Retina (tissue), 1 donor: ENCODE data around the gene GRHL3.

ENCODE experiments used
- DNase-seq: peaks from one replicate; pipeline ENCODE4 v3.0.0-alpha.2; 2016

GRHL3 gene

DNA sequence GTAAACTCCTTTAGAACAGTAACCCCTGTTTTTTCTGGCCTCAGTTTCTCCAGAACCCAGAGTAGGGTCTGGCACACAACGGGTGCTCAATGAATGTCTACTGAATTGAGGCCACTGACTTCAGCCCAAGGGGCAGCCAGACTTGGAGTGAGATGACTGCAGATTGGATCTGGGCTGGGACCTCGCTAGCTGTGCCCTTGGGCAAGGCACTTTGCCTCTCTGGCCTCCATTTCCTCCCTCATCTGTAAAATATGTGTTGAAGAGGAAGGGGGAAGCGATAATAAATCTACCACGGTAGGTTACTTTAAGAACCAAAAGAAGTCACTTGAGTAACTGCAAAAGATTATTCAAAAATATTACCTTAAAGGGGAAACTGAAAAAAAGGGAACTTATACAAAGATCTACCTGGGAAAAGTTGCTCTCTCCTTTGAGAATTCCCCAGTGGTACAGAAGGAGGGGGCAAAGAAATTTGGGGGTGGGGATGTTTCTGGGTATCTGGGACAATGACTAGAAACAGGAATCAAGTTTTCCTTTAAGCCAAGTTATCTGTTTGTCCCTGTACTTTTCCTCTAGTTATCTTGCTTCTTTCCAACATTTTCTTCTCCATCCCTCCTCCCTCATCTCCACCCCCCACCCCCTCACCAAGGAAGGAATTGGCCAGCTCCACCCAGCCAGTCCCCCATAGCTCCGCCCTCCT lies 394 bp upstream of the GRHL3 start:
- DNase-seq: no peak

DNA sequence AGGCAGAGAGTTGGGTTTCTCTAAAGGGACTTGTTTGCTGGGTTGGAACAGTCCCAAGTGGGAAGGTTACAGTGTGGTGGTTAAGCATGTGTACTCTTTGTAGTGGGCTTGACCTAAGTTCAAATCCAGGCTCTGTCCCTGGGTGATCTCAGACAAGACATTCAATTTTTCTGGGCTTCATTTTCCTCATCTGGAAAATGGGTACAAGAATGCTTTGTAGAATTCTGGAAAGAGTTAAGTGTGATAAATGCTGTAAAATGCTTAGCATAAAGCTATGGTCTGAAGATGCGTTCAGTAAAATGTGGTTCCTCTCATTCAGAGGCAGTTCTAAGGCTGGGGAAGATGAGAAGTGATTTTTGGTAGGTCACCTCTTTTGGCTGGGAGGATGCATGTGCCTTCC lies 805 bp downstream of the GRHL3 start:
- DNase-seq: no peak

DNA sequence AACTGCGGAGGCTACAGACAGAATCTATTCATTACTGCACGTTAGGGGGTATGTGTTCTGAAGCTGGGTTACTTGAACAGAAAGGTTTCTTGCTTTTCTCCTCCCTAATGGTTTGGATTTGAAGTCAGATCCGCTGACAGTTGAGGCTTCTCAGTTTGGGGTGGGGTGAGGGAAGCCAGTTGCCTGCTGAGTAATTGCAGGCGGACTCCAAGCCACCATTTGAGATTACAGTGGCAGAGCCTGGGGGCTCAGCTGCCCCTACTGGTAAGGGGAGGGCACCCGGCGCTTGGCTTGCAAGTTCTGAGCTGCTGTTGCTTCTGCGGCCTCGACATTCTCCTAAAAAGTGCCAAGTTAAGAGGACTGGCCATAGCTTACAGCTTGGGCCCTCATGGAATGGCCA lies 2.0 kb downstream of the GRHL3 start:
- DNase-seq: no peak

DNA sequence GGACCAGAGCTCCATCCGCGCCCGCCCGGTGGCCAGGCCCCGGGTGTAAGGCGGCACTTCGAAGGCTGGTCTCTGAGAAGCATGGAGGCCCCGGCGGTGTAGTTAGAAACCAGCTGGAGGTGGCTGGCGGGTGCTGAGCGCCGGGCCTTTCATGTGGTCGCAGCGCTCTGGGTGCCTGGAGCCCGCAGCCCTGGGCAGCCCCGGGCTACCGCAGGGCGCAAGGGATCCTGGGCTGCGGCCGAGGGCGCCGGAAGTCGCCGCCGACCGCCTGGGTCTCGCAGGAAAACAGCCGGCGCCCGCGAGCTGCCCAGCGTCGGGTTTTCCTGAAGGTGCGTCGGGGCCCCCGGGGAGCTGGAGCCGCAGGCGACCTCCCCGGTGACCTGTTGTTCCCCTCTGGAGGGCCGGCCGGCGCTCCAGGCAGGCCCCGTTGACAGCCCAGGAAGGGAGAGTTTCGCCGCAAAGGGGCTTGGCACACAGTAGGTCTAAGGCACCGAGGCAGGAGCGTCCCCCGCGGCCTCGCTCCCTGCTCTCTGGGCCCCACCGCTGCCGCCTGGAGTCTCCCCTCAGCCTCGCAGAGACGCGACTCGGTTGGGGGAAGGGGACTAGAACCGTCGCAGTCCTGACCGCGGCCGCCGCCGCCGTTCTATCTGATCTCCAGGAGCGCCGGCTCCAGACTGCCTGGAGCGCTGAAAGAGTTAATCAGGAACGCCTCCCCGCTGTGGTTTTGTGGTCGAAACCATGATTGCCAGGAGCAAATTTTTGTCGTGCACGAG lies 2.7 kb downstream of the GRHL3 start:
- DNase-seq: peak; percentile 84

DNA sequence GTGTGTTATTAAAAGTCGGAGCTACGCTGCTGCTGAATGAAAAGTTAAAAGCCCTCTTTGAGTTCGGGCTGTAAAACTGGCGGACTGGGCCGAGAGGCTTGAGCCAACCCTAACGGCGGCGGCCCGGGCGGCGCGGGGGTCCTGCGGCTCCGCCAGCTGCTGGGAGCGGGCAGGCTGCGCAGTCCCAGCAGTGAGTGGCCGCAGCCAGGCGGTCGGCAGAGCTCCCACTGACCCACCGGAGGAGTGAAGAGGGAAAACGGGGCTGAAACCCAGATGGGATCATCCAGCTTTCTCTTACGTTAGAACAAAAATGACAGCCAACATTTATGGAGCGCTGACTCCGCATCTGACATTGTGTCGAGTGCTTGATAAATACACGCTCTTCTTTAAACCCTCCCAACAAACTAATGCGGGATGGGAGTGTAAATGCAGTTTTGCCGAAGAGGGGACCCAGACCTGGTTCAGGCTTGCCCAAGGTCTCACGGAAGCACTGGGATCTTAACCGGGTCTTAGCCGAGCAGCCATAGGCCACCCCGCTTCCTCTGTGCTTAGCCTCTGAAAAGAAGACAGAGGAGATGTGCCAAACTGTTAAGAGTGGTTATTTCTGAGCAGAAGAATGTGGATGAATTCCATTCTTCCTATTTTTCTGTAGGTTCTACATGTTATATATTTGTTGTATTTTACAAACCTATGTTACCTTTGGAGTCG lies 3.5 kb downstream of the GRHL3 start:
- DNase-seq: peak; percentile 86

DNA sequence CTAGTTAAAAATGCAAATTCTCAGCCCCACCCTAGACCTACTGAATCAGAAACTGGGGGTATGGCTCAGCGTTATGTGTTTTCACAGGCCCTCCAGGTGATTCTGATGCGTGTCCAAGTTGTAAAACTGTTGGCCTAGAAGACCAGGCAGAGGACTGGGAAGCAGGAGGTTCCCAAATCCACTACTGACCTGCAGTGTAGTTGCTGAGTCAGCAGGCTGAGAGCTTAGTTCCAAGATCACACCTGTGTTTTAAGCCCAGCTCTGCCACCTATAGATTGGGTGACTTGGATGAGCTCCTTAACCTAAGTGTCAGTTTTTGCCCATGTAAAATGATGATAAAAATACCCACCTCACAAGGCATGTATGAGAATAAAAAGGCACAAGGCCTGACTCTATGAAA lies 4.1 kb downstream of the GRHL3 start:
- no peak for DNase-seq

DNA sequence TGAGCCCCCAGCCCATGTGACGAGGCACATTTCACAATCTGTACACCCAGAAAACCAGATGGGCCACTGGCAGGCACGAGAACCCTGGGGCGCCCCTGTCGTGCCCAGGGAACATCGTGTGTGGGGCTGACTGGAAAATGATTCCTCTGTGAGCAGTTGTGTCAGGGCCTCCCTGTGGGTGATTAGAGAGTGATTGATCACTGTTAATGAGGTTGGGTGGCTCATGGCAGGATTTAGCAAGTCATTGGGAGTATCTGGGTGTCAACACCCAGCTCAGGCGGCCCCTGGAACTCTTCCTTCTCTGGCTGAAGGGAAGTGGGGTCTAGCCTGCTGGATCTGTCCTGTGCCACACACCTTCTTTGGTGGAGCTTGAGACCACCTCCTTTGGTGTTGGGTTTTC lies 5.7 kb downstream of the GRHL3 start:
- DNase-seq: no peak

DNA sequence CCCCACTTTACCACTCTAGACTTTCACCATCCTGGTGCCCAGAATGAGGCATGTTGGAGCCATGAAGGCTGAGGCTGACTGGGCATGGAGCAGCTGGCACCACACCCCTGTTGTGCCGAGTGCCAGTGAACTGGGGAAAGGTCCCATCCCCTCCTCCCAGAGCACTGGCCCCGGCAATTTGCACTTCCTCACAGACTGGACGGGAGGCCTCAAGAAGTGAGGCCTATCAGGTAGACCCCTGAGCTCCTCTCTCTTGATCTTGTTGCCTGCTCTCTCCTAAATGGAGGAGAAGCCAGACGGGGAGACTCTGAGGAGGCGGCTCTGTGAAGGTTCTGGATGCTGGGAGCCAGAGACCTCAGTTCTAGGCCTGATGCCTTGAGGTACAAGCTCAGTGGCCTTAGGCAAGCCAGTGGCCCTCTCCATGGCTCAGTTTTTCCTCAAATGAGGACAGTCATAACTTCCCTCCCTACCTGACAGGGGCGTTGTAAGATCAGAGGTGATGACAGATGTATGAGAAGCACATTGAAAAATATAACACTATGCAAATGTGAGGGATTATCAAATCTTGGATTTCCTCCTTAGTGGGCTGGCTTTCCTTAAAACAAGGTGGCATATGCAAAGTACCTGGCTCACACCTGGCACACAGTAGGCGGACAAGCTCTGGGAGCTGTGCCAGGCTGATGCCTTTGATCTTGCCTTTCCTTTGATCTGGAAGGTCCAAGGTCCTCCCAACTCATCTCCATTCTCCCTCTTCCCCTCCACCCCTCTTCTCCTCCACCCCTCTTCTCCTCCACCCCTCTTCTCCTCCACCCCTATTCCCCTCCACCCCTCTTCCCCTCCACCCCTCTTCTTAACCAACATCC lies 6.7 kb downstream of the GRHL3 start:
- no peak for DNase-seq

DNA sequence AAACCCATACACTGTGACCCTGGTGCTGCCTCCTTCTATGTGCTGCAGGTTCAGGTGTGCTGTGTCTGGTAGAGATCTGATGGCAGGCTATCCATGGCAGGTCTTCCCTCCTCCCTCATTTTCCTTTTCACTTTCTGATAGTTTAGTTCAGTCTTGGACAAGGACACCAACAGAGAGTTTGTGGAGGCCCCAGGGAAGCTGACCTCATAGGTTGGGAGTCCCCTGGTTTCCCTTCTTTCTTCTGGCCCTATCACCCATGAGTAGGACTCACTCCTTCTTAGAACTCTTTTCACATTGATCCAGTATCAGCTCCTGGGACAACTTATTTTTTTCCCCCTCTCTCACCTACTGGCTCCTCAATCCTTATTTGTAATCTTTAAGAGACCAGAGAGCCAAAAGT lies 8.3 kb downstream of the GRHL3 start:
- DNase-seq: no peak

DNA sequence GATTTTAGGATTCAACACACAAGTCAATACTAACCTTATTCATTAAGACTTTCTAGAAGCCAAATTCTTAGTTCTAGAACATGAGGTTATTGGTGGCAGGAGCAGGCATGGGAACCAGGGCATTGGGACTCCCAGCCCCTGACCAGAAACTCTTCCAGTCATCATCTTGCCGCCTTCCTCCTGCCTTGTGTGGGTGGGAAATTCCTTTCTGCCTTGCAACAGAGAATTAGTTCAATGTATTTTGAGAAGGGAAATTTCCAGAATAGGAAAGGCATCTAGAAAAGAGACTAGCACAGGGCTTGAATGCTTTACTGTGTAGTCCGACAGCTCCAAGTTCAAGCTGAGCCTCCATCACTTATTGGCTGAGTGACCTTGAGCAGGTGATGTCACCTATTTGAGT lies 8.7 kb downstream of the GRHL3 start:
- DNase-seq: no peak

DNA sequence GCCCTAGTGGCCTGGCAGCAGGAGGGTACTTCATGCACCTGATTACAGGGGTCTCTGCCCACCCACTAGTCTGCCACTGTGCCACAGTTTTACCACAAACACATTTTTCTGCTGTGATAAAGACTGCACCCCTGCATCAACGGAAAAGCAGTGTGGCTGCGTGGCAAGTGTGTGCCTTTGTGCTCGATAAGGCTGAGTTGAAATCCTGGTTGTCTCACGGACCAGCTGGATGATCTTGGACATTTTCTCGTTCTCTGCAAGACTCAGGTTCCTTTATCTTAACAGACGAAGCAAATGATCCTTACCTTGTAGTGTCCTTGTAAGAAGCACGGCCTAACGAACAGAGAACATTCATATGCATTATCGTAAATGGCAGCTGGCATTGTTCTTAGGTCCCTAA lies 10.2 kb downstream of the GRHL3 start:
- no peak for DNase-seq

DNA sequence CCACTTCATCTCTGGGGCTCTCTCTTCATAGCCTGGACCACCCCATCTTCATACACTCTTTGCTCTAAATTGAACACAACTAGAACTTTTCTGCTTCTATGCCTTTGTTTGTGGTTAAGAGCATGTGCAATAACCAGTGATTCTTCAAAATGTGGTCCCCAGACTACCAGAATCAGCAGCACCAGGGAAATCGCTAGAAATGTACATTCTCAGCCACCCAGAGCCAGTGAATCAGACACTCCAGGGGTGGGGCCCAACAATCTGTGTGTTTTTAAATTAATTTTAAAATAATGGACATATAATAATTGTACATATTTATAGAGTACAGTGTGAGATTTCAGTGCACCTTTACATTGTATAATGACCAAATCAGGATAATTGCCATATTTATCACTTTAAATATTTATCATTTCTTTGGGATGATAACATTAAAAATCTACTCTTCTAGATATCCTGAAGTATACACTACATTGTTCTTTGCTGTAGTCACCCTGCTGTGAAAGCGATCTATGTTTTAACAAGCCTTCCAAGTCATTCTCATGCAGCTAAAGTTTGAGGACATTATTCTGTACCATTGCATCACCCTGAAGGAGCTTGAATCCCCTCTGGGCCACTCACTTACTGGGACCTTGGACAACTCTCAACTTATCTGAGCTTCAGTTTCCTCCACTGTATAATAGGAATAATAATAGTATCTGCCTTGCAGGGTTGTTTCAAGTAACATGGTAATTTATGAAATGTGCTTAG lies 10.8 kb downstream of the GRHL3 start:
- no peak for DNase-seq

DNA sequence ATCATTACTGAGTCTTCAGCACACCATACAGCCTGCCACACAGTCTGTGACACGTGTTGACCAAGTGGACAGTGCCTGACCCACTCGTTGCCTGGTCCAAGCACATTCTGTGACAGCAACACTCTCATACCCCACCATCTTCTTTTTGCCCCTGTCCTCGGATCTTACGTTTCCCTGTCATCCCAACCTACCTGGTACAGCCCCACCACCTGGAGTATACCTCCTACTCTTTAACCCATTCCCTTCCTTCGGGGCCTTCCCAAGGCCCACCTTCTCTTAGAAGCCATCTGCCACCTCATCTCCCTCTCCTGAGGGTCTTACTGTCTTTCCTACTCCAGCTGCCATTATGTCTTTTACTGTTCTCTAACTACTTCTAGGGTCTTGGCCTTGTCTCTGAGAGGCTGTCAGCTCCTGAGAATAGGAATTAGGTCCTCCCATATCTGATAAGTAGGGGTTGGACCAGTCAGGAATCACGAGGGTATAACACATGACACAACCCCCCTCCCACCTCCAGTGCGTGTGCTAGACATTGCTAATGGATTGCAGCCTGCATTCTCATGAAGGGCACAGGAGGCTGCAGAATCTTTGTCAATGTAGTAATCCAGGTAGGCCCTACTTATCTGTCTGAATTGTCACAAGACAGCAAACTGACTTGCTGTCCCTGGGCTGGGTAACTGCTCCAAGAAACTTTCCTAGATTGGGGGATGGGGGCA lies 13.0 kb downstream of the GRHL3 start:
- no peak for DNase-seq

DNA sequence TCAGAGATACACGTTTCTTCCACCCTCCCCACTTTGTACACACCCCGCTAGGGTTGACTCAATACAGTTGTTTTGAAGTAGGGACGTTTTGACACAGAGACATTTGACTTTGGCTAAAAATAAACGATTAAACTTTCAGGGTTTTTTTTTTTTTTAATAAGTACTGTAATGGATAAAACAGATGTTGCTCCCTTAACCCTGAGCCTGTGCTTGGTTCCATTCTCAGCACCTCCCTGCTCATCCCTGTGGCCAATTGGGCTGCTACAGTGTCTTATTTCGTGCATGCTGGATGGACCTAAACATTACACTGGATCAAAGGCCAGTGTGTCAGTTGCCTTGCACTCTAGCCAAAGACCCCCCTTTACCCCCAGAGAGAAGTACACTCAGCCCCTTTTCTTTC lies 16.9 kb downstream of the GRHL3 start:
- DNase-seq: no peak

DNA sequence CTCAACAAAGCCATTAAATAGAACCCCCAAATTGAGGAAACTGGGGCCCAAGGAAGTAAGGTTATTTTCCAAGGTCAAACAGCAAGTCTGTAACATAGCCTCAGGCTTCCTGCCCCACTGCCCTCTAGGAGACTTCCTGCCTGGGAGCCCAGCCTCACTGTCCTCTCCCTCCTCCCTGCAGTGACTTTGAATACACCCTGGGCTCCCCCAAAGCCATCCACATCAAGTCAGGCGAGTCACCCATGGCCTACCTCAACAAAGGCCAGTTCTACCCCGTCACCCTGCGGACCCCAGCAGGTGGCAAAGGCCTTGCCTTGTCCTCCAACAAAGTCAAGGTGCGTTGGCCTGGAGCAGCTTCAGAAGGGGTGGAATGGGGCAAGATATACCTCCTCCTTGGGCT lies 18.3 kb downstream of the GRHL3 start:
- no peak for DNase-seq

DNA sequence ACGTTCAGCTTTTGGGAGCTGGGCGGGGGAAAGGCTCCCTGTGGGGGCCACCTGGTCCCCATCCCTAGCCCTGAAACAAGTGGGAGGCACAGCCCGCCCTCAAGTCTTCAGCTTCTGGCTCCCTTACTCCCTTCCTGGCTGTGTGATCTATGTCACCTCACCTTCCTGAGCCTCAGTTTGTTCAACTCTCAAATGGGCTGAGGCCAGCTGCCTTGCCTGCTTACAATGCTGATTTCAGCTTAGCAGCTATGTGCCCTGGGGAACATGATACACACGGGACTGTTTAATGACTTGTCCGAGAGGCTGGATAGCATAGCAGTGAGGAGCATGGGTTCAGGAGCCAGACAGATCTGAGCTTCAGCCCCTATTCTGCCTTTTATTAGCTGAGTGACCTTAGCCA lies 19.3 kb downstream of the GRHL3 start:
- no peak for DNase-seq

DNA sequence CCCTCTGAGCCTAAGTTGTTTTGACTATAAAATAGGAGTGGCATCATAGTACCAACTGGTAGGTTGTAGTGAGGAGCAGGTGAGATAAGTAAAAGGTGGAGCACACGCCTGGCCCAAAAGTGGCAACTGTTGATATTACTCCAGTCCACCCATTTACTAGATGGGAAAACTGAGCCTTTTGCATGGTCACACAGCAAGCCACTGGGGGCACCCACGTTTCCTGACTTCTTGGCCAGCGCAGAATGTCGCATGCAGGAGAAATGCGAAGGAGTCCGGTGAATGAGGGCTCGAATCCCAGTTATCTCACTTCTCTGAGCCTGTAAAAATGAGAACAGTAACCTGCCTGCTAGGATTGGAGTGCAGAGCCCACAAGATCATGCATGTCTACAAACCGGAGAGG lies 20.8 kb downstream of the GRHL3 start:
- DNase-seq: no peak

DNA sequence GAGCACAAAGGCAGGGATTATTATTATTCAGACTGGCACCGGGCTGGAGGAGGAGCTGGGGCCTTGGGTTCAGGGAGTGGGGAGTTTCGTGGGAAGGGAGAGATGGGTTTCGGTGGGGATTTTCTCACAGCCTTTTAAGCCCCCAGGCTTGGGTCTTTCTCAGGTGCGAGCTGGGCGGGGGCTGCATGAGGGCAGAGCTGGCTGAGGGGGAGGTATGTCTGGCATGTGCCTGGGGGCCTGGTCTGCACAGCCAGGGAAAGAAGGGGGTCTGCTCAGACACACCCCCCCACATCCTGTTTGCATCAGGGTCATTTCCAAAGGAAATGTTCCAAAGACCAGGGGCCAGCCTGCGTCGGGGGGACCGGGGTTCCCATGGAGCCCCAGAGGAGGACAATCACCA lies 21.6 kb downstream of the GRHL3 start:
- DNase-seq: no peak

DNA sequence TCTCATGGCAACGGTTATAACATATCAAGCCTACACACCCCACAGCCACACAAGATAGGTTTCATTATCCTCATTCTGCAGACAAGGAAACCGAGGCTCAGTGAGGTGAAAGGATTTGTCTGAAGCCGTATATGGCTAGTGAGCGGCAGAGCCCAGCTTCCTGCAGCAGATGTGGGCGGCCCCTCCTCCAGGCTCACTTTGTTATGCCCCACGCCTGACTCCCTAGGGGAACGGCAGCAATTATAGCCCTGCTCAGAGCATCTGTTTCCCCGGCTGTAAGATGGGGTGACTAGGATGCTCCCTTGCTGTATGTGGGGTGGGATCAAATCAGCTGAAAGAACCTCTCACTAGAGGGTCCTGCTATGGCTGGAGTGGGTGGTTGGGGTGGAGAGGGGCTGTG lies 22.1 kb downstream of the GRHL3 start:
- no peak for DNase-seq

DNA sequence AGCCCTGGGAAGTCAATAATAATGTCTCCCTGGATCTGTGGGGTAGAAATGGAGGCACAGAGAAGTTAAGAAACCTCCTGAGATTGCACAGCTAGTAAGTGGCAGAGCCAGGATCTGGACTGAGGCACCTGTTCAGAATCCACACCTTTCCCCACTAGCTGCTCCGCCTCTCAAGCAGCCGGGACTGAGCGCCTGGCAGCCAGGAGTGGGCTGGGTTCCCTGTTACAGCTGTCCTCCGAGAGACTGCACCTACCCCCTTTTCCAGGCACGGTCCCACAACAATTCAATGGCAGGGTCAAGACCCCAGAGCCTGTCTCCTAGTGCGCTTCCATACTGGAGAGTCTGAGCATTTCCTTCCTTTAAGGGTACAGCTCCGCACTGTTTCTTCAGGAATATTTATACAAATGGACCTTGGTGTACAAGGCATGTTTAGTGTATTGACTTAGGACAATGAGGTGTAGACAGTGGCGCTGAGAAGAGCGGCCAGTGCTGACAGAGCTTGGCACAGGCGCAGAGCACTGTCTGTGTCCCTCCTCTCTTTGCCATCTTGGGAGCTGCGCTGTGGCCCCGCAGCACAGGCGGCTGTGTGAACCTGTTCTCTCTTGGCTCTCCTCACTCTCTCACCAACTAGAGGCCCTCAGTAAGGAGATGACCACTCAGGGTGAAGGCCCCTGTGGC lies 24.4 kb downstream of the GRHL3 start:
- DNase-seq: no peak

DNA sequence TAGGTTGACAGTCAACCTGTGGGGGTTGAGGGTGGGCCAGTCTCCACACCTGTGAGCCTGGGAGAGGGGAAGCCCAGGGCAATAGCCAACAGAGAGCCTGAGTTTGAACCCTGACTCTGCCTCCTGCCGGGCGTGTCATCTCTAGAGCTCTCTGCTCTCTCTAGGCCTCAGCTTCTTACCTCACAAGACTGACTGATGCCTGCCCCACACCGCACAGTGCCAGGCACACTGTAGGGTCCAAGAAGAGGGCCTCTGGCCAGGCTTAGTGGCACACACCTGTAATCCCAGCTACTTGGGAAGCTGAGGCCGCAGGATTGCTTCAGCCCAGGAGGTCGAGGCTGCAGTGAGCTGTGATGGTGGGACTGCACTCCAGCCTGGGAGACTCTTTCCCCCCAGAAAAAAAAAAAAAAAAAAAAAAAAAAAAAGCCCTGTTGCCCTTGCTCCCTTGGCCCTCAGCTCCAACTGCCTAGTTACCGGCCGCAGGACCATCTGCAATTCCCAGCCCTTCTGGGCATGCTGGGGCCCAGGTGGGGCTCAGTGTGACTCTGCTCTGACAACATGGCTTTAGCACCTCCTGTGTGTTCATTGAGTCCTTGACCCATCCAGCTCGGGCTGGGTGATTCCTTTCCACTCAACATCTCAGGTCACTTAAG lies 25.1 kb downstream of the GRHL3 start:
- no peak for DNase-seq
